Ectodermal cell (in vitro differentiated cells): ENCODE data around the gene LAIR1.
"Not testable (repeated sequence)": the region's sequence is repeated elsewhere in the genome, so short reads cannot be mapped to it uniquely, and the experiment has no call there.

ENCODE experiments used
- H3K27ac ChIP-seq: 2 replicates; pipeline ENCODE4 v1.7.0; 2013; ENCODE audit warnings: mild to moderate bottlenecking, low read depth, low read length; ENCODE audit not compliant: insufficient read depth, poor library complexity, severe bottlenecking
- H3K27me3 ChIP-seq: 2 replicates; pipeline ENCODE4 v1.7.0; 2013; ENCODE audit warnings: mild to moderate bottlenecking, low read length; ENCODE audit not compliant: insufficient read depth, control insufficient read depth, poor library complexity, severe bottlenecking
- H3K36me3 ChIP-seq: one replicate; pipeline ENCODE4 v1.7.0; 2013; ENCODE audit warnings: low read length; ENCODE audit not compliant: control insufficient read depth, insufficient read depth
- H3K4me1 ChIP-seq: one replicate; pipeline ENCODE4 v1.7.0; 2013; ENCODE audit warnings: low read length; ENCODE audit not compliant: control insufficient read depth, insufficient read depth
- H3K4me3 ChIP-seq: 2 replicates; pipeline ENCODE4 v1.7.0; 2013; ENCODE audit warnings: low read depth, low read length, control low read depth; ENCODE audit not compliant: insufficient read depth
- H3K9me3 ChIP-seq: 2 replicates; pipeline ENCODE4 v1.7.0; 2013; ENCODE audit warnings: mild to moderate bottlenecking, low read length, moderate library complexity; ENCODE audit not compliant: control insufficient read depth
- WGBS, 2 experiments: methylation state at CpG; one replicate each; pipeline ENCODE4 v1.1.7; 2013; ENCODE audit warnings: missing lambda C conversion rate in 2 of 2; 5-methylcytosine and 5-hydroxymethylcytosine counted together

The LAIR1 gene

DNA sequence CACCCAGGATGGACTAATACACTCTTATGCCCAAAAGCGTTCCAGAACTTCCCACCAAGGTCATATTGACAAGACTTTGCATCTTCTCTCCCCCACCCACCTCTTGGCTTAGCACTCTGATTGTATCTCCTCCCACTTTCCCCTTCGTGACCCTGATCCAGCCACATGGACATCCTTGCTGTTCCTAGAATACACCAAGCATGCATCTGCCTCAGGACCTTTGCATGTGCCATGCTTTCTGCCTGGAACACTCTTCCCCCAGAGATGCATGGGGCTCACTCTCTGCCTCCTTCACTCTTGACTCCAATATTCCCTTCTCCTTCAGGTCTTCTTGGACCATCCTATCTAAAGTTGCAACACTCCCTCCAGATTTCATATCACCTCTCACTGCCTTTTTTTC, 16.2 kb upstream of the LAIR1 start:
- no peaks in the 10 kb centered on the region for H3K36me3 ChIP-seq
- no peak overlapping the region for H3K4me3 ChIP-seq
- H3K27ac ChIP-seq: no peak overlapping the region
- 85 to 86% methylated on average over 2 of the region's 2 CpGs for WGBS, 2 experiments
- H3K4me1 ChIP-seq: no peaks in the 10 kb centered on the region
- H3K9me3 ChIP-seq: no peaks in the 10 kb centered on the region
- no peaks in the 10 kb centered on the region for H3K27me3 ChIP-seq

DNA sequence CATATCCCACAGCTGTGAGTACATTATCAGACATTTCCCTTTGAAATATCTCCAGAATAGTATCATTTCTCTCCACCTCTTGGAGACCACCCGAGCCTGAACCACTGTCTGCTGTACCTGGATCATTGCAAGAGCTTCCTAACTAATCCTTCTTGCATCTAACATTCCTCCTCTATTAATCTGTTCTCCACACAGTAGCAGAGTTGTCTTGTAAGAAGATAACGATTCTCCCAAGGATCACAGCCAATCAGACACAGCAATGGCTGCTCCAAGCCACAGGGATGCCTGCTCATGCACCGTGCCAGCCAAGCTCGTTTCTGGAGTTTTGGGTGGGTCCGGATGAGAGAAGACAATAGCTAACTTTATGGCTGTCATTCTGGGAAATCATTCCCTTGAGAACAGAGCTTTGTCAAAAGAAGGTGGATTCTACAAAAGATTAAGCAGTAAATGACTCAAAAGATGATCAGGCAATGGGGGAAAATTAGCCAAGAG, 14.5 kb upstream of the LAIR1 start:
- Histone ChIP-seq H3K27me3 (no peaks in the 10 kb centered on the region), H3K36me3 (no peaks in the 10 kb centered on the region), H3K9me3 (no peaks in the 10 kb centered on the region), H3K4me3 (no peak overlapping the region), H3K27ac (no peak overlapping the region), H3K4me1 (no peaks in the 10 kb centered on the region)
- WGBS, 2 experiments: 73 to 81% methylated on average over 5 of the region's 5 CpGs

DNA sequence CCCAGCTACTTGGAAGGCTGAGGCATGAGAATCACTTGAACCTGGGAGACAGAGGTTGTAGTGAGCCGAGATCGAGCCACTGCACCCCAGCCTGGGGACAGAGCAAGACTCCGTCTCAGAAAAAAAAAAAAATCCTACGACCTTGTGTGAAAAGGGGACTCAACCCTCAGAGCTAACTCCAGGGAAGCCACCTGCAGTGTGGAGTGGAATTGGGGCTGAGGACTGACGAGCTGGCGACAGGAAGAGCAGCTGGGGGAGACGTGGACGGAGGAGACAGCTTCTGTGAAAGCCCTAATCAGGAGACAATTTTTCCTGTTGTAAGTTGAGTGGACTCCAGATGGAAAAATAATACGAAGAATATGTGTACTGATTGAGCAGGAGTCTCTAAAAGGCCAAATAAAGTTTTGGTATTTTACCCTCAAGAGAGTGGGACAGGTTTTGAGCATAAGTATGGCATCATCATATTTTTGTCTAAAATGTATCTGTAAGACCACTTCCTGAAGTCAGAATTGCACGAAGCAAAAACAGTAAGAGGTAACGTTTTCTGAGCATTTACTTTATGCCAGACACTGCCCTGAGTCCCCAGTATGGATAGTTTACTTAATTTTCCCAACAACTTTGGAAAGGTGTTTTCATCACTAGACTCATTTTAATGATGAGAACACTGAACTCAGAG, 12.0 kb upstream of the LAIR1 start:
- no peak overlapping the region for H3K4me3 ChIP-seq

DNA sequence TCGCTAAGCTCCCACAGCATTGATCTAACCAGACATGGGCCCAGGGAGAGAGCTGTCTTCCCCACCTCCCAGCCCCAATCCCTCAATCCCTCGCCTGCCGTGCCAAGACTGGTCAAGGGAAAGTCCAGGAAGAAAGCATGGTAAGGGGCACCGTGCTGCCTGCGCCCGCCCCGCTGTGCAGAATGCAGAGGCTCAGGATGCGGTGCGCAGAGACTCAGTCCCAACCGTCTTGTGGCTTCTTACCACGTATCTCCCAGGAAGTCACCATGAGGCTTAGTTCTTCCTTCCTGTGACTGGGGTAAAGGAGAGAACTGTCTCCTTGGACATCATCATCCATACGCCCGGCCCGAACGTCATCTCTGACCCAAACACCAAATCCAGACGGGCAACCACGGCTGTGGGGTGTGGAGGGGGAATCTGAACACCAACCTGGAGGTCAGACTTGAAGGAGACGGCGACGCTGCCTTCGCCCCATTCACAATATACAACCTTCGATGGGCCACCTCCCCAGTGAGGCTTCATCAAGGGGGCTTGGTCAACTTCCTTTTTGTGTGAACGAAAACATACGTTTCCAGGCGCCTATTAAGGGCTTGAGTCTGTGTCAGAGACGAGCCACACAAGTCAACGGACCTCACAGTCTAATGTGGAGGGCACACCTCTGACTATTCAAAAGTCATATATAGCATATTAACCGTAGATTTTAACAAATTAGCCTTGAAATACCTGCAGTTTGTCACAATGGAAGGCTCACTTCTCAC, 10.6 kb upstream of the LAIR1 start:
- 91 to 92% methylated on average over 19 to 28 of the region's 28 CpGs for WGBS, 2 experiments
- H3K4me1 ChIP-seq, H3K4me3 ChIP-seq, H3K27ac ChIP-seq, H3K9me3 ChIP-seq, H3K36me3 ChIP-seq, H3K27me3 ChIP-seq: not testable (repeated sequence)

More for the DNA sequence above, 12.0 kb upstream of the LAIR1 start:
- Histone ChIP-seq H3K27ac (no peak overlapping the region), H3K4me1 (no peaks in the 10 kb centered on the region), H3K27me3 (no peaks in the 10 kb centered on the region), H3K9me3 (no peaks in the 10 kb centered on the region), H3K36me3 (no peaks in the 10 kb centered on the region)
- WGBS, 2 experiments: 85 to 88% methylated on average over 11 of the region's 11 CpGs

DNA sequence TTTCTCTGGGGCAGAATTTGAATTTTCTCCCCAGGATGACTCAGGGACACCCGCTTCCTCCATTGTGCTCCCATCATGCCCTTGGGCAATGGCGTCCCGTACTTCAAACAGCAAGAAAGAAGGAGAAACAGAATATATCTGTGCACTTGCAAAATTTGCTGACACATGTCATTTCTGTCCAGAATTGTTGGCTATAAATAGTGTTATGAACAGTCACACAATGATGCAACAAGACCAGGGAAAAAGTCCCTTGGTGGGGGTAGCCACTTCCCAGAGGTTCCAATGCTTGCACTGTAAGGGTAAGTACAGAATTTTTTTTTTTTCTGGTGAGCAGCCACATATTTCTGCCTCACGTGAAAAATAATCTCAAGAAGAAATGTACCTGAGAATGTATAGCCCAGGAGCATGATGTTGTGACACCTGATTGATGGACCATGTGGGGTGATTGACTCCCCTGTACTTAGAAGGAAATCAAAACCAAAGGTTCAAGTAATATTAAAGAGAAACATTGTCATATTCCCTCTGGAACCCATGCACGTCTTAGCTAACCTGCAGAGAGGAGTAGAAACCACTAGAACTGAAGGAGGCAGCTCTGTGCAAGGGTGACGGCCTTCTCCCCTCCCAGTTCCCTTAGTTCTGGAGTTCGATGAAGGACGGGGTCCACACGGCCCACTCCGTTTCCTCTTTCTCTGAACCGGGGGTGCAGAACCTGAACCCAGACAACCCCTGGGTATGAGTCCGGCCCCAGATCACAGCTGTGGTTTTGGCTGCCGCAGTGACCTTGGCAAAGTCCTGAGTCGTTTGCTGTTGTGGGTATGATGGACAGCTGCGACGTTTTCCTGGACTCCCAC, 9.3 kb upstream of the LAIR1 start:
- H3K9me3 ChIP-seq: no peaks in the 10 kb centered on the region
- WGBS, 2 experiments: 87 to 90% methylated on average over 13 to 14 of the region's 16 CpGs
- H3K27me3 ChIP-seq: no peaks in the 10 kb centered on the region

DNA sequence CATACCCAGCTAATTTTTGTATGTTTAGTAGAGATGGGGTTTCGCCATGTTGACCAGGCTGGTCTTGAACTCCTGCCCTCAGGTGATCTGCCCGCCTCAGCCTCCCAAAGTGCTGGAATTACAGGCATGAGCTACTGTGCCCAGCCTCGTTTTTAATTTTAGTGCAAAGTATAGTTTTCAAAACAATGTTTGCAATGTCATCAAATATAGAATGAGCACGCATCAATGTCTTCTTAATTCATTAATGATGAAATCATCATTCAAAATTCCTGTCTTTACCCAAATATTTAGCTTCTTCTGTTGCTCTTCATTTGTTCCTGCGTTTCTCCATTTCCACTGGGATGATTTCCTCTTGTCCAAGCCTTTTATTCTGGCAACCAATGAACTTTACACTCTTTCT, 6.7 kb upstream of the LAIR1 start:
- H3K27ac ChIP-seq, H3K27me3 ChIP-seq, H3K4me3 ChIP-seq, H3K9me3 ChIP-seq, H3K36me3 ChIP-seq, H3K4me1 ChIP-seq: not testable (repeated sequence)
- WGBS, 2 experiments: 85 to 88% methylated on average over 5 of the region's 5 CpGs

More for the DNA sequence above, 9.3 kb upstream of the LAIR1 start:
- Histone ChIP-seq H3K4me1 (no peaks in the 10 kb centered on the region), H3K27ac (no peak overlapping the region), H3K4me3 (no peak overlapping the region), H3K36me3 (no peaks in the 10 kb centered on the region)

DNA sequence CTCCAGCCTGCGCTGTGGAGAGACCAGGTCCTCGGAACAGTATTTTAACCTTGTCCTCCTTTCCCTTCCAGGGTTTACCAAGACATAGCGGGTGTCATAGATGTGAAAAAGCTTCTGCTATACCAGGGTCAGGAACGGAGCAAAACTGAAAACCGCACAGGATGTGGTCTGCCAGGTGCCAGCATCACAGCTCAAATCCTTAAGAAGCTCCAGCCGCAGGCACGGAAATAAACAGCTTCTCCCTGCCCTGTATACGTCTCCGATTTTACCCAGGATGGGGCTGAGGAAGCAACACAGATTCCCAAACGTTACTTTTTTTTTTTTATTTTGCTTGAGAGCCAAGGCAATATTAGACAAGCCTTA, 5.7 kb upstream of the LAIR1 start:
- 89 to 91% methylated on average over 8 of the region's 10 CpGs for WGBS, 2 experiments
- H3K36me3 ChIP-seq, H3K4me1 ChIP-seq, H3K27ac ChIP-seq, H3K4me3 ChIP-seq, H3K27me3 ChIP-seq, H3K9me3 ChIP-seq: not testable (repeated sequence)

DNA sequence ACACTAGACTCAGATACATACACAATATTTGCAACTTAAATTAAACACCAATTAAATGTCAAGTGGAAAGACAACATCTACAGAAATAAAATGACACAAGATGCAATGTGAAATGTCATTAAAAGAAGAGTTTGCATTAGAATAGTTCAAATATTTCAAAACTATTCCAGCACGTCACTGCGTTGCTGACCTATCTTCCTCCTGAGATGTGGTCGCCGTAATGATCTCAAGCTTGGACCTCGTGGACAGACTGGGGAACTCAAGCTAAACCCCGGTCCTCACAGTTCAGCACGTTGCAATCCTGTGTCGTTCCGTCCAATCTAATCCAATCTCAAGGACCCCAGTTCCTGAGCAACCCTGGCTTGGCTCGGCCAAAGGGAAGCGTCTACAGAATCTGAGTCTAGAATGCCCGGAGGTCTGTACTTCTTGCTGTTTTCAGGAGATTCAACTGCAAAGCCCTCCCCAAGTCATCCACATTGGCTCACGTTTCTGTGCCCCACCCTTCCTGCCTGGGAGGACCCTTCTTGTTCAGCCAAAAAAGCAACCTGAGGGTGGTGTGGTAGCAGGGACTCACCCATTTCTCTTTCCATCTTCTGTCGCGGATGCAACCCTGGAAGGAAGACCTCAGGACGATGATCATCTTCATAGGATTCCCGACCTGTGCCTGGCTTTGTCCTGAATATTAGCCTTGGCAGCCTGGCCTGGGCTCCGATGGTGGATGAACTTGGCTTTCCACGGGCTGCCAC, 5.1 kb upstream of the LAIR1 start:
- H3K4me1 ChIP-seq, H3K36me3 ChIP-seq, H3K27ac ChIP-seq, H3K9me3 ChIP-seq, H3K27me3 ChIP-seq, H3K4me3 ChIP-seq: not testable (repeated sequence)
- 89 to 94% methylated on average over 12 of the region's 19 CpGs for WGBS, 2 experiments

DNA sequence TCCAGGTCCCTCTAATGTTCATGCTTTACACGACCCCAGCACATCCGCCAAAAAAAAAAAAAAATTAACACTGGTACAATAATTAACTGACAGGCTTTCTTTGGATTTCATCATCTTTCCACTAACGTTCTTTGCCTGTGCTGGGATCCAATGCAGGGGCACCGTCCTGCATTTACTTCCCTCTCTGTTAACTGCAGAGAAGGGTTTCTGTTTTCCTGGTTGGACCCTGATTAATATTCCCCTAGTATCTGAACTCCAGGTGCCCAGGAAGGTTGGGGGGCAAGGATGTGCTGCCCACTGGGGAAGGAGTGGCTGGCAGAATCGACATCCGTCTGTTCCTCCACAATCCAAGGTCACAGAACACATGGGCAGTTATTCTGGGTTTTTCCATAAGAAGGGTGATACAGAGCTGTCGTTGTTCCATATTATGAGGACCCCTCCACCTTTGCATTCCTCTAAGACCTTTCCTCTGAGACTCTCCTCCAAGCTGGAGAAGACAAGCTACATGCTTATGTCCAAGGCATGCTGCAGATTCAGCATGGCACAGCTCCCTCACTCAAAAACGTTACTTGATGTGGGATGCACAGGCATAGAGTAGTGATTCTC, 4.5 kb upstream of the LAIR1 start:
- no peaks in the 10 kb centered on the region for H3K4me1 ChIP-seq
- 85 to 89% methylated on average over 8 of the region's 8 CpGs for WGBS, 2 experiments
- H3K27ac ChIP-seq: no peak overlapping the region
- no peaks in the 10 kb centered on the region for H3K36me3 ChIP-seq
- H3K9me3 ChIP-seq: no peaks in the 10 kb centered on the region
- H3K27me3 ChIP-seq: no peaks in the 10 kb centered on the region
- H3K4me3 ChIP-seq: no peak overlapping the region
